Cerebellar cortex (tissue), 1 donor: Measurements from ENCODE around the gene CNIH3.
A peak's percentile ranks its signal among the peaks of the same experiment; 100 is the strongest.

Experiments used
- DNase-seq: peaks from one replicate; pipeline ENCODE4 v3.0.0-alpha.2; 2015; ENCODE audit warnings: low spot score

The CNIH3 gene

DNA sequence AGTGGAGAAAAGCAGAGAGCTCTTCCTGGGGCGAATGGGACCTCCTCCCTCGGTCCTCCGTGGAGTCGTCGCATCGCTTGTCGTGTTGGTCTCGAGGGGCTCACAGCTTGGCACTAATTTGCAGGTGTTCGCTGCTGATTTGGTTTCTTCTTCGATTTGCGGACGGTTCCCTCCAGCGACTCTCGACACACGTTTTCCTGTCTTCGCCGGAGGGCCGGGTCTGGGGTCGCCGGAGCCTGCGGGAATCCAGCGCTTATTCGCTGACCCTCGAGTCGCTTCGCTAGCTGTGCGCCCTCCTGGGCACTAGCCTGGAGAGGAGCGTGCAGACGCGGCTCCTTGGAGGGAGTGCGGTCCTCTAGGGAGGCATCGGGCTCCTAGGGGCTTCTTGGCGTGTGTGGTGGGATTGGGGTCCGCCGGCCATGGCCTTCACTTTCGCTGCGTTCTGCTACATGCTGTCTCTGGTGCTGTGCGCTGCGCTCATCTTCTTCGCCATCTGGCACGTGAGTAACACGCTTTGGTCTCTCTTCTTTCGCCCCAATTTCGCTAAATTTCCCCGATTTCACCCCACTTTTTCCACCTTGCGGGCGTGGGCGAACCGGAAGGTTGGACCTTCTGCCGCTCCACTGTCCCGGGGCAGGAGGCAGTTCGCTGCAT lies 766 bp downstream of the CNIH3 start:
- DNase-seq, result no peak

DNA sequence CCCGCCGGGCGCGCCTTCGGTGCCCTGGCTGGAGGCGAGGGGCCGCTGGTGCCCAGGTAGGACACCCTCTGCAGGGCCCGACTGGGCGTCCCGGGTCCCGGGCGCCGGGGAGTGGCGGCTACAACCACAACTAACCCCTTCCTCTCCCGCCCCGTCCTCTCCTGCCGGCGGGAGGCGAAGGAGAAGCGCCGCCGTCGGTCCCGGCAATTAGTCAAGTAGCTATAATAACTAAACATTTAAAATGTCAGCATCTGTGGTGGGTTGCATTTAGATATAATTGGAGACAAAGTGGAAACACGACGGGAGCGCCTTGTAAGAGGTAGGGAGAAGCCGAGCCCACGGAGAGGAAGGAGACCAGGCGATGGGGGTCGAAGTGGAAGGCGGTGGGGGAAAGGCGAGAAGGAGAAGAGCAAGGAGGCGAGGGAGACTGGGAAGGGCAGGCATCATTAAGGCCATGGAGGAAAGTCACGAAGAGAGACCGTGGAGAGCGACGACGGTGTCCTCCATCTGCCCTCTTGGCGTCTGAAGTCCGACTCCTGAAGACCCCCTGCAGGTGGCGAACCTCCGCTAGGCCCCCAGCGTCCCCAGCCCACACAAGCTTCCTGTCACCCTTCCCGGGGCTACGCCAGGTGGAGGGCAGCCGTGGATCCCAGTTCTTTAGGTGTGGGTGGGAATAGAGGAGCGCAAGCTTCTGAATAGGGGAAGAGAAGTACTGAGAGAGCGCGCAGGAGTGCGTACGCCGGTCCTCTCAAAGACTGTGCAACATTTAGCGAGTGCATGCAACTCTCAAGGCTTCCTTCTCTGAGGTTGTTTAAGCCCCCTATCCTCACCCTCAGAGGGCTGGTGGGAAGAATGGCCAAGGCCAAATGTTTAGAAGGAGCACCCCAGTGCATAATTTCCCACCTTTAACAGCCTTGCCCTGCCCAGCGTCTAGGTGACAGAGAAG lies 1.6 kb downstream of the CNIH3 start:
- DNase-seq, result no peak

DNA sequence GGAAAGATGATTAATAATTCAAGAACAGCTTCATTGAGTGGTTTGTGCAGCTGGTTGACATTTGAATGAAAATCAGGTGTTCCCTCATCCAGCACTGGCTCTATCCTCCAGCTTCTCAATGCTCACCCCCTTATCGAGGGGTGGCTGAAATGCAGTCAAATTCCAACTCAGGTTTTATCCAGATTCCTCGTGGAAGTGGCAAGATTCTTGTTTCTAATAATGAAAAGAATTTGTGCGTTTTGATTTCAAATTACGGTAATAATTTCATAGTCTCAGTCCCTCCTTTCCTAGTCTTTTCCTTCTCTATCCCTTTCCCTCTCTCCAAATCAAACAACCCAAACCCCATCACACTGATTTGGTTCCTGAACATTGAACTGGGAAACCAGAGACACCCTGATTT lies 3.1 kb downstream of the CNIH3 start:
- DNase-seq, result no peak

DNA sequence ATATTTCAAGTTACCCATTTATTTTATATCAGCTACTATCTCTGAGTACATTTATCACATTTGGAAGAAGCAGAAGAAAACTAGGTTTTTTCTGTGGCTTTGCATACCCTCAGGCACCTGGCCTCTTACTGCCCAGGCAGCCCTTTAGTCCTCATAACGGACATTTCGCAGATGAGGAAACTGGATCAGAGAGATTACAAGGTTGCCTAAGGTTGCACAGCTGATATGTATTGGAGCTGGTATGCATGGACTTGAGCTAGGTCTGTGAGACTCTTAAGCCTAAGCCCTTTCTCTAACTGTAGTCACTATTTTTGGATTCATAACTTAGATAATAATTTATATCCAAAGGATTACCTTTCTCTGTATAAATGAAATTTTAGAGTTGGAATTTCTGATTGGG lies 4.0 kb downstream of the CNIH3 start:
- DNase-seq, result no peak

DNA sequence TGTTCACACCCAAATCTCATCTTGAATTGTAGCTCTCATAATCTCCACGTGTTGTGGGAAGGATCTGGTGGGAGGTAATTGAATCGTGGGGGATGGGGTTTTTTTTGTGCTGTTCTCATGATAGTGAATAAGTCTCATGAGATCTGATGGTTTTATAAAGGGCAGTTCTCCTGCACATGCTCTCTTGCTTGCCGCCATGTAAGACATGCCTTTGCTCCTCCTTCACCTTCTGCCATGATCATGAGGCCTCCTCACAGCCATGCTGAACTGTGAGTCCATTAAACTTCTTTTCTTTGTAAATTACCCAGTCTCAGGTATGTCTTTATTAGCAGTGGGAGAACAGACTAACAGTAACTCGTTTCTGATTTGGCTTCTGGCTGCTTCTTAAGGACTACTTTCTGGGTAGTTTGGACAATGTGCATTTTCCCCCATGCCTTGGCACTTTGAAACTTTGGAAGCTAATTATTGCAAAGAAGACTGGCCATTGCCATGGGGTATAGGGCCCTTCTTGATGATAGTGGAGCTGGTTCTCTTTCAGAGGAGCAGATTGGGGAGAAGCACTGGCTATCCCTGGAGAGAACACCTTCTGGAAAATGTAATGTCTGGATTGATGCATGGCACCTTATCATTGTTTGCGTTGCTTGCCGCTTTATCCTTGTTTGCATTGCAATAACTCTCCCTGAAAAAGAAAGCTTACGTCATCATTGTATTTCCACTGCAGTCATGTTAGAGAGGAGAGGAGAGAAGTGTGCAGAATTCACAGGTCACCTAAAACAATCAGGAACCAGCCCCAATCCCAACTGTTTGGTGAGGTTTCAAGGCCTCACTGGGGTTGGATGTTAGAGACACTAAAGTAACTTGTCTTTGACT lies 5.9 kb downstream of the CNIH3 start:
- no peak for DNase-seq

DNA sequence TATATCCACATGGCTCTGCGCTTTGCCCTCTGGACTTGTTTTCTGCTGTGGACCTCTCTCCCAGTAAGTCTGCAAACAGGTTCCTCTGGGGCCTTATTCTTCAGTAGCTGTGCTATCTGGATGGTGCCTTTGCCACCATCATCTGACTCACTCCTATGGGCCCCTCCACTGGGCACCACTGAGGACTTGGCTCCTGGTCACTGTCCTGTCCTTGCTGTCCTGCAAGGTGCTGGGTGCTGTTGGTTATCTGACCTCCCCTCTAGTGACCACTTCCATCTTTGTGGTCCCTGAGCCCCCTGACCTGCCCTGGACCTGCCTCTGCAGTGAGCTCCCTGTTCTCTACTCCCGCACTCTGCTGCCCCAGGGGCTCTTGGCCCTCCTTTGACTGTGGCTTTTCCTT lies 6.7 kb downstream of the CNIH3 start:
- no peak for DNase-seq

DNA sequence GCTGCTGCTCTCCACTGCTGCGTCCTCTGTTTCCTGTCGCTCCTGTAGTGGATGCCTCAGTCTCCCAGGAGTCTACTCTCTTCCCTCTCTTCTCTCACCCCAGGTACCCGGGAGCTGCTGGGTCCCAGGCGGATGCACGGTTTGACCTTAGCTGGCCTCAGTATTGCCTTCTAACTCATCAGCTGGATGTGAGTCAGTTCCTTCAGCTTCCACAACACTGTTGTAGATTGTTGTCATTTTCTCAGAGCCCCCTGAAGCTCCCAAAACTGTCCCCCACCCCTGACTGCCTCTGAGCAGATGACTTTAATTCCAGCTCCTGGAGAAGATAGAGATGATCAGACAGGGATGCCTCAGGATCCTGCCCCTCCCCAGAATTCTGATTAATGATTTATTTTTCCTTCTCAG lies 7.2 kb downstream of the CNIH3 start:
- no peak for DNase-seq

DNA sequence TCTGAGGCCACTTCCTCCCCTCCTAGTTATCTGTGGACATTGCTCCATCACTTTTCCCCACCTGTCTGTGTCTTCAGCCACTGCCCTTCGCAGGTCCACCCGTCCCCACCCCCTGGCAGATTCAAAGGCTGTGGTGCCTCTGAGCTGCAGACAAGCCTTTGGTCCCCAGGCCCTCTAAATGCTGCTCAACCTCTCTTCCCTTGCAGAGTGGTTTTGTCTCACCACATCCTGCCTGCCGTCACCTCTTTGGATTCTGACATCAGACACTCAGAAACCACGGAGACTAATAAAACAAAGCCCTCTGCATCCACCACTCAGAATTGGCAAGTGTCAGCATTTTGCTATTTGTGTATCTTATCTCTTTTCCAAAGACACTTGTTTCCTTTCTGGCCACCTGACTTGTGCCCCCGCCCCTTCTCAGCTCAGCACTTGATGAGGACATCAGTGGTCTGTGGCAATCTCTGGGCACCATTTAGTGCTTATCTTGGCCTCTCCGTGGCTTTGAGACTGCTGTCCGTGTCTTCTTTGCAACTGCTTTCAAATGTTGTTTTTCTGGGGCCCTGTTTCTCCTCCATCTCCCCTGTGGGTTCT lies 7.7 kb downstream of the CNIH3 start:
- no peak for DNase-seq

DNA sequence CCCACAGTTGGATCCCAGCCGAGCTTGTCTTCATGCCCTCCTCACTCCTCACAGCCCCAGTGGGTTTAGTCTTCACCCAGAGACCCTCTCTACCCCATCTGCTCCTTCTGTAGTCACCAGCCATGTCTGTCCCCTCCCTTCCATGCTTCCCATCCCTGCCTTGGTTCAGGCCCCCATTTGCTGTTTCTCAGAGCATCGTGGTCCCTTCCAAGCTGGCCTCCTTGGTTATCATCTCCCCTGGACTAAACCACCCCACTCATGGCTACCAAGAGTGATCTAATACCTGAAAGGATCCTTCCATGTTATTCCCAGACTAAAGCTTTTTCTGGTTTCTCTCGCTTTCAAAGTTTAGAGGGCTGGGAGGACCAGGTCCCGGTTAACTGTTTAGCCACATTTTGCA lies 8.3 kb downstream of the CNIH3 start:
- DNase-seq, result no peak

DNA sequence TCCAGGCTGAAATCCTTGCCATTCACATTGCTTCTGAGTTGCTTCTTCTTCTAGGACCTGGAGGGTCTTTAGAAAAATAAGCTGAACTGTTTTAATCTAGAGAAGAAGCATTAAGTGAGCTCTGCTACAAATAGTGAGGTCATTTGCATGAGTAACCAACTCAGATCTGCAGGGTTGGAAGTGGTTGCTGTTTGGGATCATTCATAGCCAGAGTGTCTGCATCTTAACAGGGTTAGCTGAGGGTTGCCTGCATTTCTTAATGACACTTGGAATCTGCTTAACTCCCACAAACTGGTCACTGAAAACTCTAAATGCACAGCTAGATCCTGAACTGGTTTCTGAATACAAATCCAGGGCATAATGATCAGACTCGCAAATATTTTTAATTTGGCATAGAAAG lies 9.9 kb downstream of the CNIH3 start:
- no peak for DNase-seq

DNA sequence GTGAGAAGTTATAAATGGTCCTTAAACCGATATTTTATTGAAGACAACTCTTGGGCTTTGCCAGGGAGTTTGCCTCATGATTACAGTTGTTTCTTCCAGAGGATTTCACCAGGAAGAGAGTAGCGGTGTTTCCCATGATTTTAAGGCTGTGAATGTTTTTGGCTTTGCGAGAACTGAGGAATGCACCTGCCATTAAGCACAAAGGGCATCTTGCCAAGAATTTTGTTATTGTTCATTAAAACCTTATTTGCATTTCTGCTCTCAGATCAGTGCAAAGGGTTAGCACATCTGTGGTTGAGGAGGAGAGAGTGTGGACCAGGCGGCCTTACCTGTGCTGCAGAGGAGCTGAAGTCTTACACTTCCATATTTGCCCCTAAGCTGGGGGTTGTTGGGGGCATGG lies 13.8 kb downstream of the CNIH3 start:
- DNase-seq, result no peak

DNA sequence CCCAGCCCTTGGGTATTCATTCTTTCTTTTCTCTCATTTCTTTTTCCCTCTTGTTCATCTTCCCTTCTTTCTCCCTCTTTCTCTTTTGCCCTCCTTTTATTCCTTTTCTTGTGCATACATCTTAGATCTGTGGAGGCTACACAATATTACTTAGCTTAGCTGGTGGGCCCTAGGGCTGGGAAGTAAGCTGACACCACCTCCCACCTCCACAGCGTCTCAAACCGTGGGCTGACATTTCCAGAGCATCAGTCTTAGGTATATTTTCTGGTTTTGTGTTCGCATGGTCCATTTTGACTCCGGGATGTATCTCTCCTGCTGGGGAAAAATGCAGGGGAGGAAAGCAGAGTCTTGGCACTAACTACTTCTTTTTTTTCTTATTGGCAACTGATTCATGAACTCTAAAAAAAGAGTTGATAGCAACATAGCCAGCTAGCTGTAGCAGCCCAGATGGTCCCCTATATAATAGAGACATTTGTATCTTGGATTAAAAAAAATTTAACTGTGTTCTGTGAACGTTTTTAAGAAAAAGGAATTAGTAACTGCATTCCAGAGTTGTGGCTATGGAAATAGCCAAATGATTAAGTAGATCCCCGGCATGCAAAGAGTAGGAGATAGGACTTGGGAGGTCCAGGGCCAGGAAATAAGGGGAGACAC lies 15.5 kb downstream of the CNIH3 start:
- peak; percentile 22 for DNase-seq

DNA sequence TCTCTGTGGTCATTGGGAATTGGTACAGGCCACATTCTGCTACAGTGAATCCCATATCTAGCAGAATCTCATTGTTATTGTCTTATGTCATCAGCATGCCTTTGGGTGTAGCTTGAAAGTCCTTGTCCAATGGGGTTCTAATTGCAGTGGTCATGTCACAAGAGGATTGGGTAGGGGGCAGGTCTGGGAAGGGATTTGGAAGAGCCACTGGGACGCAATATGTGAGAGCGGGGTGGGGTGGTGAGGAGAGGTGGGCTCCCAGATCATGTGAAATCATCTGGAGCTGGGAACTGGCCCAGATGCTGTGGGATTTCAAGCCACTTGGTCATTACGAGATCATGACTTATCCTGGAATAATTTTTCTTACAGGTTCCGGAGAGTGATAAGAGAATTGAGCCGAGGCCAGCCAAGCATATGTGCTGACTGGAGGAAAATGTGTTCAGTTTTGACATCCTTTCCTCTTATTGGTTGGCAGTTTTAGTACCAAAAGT lies 16.3 kb downstream of the CNIH3 start:
- peak; percentile 63 for DNase-seq

DNA sequence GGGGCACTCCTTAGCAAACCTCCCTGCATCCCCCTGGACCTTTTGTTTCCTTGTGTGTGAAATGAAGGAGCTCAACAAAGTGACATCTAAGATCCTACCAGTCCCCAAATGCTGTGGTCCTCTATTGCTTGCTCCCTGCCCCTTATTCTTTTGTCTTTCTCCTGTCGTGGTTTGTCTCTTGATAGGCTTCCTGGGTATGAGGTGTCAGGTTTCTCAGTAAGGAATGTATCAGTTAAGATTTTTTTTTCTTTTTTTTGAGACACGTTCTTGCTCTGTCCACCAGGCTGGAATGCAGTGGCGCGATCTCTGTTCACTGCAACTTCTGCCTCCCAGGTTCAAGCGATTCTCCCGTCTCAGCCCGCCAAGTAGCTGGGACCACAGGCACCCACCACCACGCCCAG lies 16.8 kb downstream of the CNIH3 start:
- DNase-seq, result no peak

DNA sequence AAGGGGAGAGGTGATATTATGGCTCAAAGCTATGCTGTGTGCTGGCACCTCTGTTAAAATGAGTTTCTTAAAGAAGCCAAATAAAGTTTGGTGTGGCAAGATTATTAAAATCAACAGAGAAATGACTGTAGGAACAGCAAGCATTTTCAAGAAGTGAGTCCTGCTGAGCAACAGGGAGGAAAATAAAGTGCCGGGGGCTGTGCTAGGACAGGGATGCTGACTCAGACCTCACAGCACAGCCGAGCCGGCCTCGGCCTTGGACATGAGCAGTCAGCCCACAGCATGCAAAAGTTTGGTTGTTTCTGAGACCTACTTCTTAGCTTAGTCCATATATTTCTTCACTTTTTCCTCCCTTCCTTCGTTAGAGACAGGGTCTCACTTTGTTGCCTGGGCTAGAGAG lies 19.2 kb downstream of the CNIH3 start:
- no peak for DNase-seq

DNA sequence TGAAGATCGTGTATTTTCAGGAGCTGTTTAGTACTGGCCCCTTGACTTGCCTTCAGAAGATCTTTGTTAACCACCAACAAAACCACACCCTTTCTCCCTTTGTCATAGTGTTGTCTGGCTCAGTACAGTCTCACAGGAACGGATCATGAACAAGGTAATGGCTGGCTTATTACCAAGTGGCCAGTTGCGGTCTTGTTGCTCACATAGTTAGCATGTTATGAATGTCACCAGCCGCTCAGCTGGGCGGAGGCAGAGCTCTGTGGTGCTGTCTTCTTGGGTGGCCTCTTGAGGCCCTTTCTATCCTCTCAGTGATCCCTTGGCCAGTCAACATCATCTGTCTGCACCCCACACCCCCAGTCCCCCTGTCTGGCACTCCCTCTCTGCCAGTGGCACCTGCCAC lies 21.4 kb downstream of the CNIH3 start:
- DNase-seq, result no peak

DNA sequence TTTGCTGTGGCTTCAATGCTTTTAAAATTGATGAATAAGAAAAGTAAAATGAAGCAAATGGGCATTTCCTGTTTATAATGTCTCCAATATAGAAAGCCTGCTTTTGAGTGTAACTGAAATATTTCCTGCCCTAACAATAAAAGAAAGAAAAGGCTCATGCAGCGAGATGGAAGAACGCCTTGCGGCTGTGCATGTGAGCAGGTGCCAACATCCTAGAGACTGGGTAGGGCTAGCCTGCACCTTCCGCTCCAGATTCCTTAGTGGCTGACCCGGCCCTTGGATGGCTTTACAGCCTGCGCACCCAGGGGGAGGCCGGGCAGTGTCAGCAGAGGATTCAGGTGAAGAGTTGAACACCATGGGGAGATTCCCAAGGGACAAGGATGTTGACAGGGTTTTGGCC lies 21.8 kb downstream of the CNIH3 start:
- DNase-seq, result no peak

DNA sequence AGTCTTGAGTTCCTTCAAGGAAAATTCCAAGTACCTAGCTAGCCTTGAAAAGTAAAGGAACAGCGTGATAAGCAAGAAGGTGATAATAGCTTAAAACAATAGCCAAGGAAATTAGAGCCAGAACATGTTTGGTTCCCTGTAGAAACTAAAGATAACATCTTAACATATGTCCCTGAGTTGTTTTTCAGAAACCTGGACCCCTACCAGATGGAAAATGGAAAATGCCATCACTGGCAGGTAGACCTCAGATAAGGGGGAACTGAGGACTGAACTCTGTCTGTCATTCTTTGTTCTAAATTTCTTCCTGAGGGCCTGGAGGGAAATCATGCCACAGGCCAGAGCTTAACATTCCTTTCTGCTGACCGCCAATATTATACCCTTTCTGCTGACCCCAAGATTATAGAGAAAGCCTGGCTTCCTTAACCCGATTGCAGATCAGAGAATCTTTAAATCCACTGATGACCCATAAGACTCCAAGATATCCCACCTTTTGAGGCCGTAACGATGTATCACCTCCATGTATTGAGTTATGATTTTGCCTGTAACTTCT lies 23.4 kb downstream of the CNIH3 start:
- DNase-seq, result no peak

DNA sequence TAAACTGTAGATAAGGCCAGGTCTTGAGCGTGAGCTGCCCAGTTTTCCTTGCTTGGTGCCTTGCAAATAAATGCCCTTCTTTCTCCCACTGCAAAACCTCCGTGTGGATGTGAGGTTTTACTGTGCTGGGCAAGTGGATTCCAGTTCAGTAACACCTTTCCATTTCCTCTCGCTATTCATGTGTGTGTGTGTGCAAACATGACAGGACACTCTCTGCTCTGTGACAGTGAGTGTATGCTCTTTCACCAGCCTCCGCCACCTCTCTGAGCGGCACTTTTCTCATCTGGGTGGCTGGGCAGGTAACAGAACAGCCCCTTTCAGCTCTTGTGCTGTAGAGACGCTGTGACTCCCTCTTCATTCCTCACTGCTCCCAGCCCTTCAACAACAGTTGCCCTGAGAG lies 23.9 kb downstream of the CNIH3 start:
- no peak for DNase-seq

DNA sequence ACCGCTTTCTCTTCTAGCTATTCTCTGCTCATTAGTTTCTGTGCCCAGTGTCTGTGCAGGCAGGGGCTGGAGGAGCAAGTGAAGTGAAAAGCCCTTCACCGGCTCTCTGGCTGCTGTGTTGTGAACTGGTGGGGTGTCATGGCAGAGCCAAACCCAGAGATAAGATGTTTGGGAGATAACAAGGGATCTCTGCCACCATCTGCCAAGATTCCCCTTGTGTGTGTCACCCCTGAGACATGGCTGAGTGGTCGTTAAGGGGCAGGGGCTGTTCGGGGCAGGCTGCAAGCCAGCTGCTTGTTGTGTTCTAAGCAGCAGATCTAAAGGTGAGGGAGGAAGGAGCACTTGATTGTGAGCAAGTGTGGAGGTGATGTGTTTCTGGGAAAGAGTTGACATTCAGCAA lies 24.5 kb downstream of the CNIH3 start:
- no peak for DNase-seq

DNA sequence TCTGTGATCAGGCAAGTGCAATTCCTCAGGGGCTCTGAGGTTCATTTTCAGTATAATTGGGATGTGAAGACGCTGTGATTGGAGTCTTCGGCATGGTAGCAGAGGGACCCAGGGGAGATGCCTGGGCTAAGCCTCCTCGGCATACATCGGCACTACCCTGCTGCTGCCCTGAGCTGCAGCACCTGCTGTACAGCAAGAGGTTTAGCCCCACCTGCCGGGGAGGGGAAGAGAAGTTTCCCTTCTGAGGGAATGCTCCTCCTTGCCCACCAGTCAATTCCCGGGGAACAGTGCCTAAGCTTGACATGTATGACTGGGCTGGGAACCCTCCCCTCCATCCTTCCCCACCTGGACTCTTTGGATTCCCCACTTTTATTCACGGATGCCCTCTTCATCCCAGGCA lies 24.9 kb downstream of the CNIH3 start:
- no peak for DNase-seq
